HEK293 (cell line): Measurements from ENCODE around the gene COPB1.
A peak's percentile ranks its signal among the peaks of the same experiment; 100 is the strongest.

ENCODE experiments used
- EGR2 ChIP-seq: fragments of 450-650 bp; formaldehyde crosslinking; IDR thresholded peaks from 2 replicates; pipeline ENCODE4 v1.5.1; 2016; ENCODE audit warnings: low read depth, missing biosample characterization, missing genetic modification characterization
- GFI1B ChIP-seq: fragments of 450-650 bp; formaldehyde crosslinking; IDR thresholded peaks from 2 replicates; pipeline ENCODE4 v1.5.1; 2016; ENCODE audit warnings: missing biosample characterization, missing genetic modification characterization
- IKZF3 ChIP-seq: fragments of 450-650 bp; IDR thresholded peaks from 2 replicates; pipeline ENCODE4 v1.5.0; 2018; ENCODE audit warnings: missing biosample characterization, mild to moderate bottlenecking, missing genetic modification characterization, moderate library complexity
- INSM2 ChIP-seq: fragments of 450-650 bp; formaldehyde crosslinking; IDR thresholded peaks from 2 replicates; pipeline ENCODE4 v1.5.1; 2016; ENCODE audit warnings: missing biosample characterization, missing genetic modification characterization
- KLF8 ChIP-seq: fragments of 450-650 bp; formaldehyde crosslinking; IDR thresholded peaks from 2 replicates; pipeline ENCODE4 v1.5.1; 2016; ENCODE audit warnings: missing biosample characterization, missing genetic modification characterization
- MEIS1 ChIP-seq: sonication (generic); formaldehyde crosslinking; IDR thresholded peaks from 2 replicates; pipeline ENCODE4 v1.8.1; 2022; ENCODE audit warnings: missing genetic modification reagents, mild to moderate bottlenecking, borderline replicate concordance
- MYNN ChIP-seq: fragments of 450-650 bp; formaldehyde crosslinking; IDR thresholded peaks from 2 replicates; pipeline ENCODE4 v1.5.1; 2016; ENCODE audit warnings: missing biosample characterization, missing genetic modification characterization, borderline replicate concordance
- RBAK ChIP-seq: fragments of 450-650 bp; formaldehyde crosslinking; IDR thresholded peaks from 2 replicates; pipeline ENCODE4 v1.5.1; 2016; ENCODE audit warnings: missing biosample characterization, missing genetic modification characterization
- SCRT1 ChIP-seq: fragments of 450-650 bp; formaldehyde crosslinking; IDR thresholded peaks from 2 replicates; pipeline ENCODE4 v1.5.1; 2016; ENCODE audit warnings: missing biosample characterization, missing genetic modification characterization, borderline replicate concordance
- SP2 ChIP-seq: fragments of 450-650 bp; formaldehyde crosslinking; IDR thresholded peaks from 2 replicates; pipeline ENCODE4 v1.5.1; 2016; ENCODE audit warnings: missing biosample characterization, missing genetic modification characterization
- SP3 ChIP-seq: fragments of 450-650 bp; formaldehyde crosslinking; IDR thresholded peaks from 2 replicates; pipeline ENCODE4 v1.5.1; 2016; ENCODE audit warnings: missing biosample characterization, missing genetic modification characterization
- ZBTB20 ChIP-seq: fragments of 450-650 bp; formaldehyde crosslinking; IDR thresholded peaks from 2 replicates; pipeline ENCODE4 v1.5.1; 2016; ENCODE audit warnings: missing biosample characterization, missing genetic modification characterization
- ZBTB6 ChIP-seq: fragments of 450-650 bp; formaldehyde crosslinking; IDR thresholded peaks from 2 replicates; pipeline ENCODE4 v1.5.1; 2017; ENCODE audit warnings: missing biosample characterization, missing genetic modification characterization
- ZNF169 ChIP-seq: fragments of 450-650 bp; formaldehyde crosslinking; IDR thresholded peaks from 2 replicates; pipeline ENCODE4 v1.5.1; 2016; ENCODE audit warnings: missing biosample characterization, missing genetic modification characterization
- ZNF175 ChIP-seq: fragments of 450-650 bp; formaldehyde crosslinking; IDR thresholded peaks from 2 replicates; pipeline ENCODE4 v1.5.1; 2016; ENCODE audit warnings: missing biosample characterization, missing genetic modification characterization
- ZNF248 ChIP-seq: fragments of 450-650 bp; formaldehyde crosslinking; IDR thresholded peaks from 2 replicates; pipeline ENCODE4 v1.5.1; 2017; ENCODE audit warnings: missing biosample characterization, missing genetic modification characterization
- ZNF366 ChIP-seq: fragments of 450-650 bp; formaldehyde crosslinking; conservative IDR thresholded peaks from 2 replicates; pipeline ENCODE4 v1.5.1; 2016; ENCODE audit warnings: missing biosample characterization, missing genetic modification characterization
- ZNF426 ChIP-seq: fragments of 450-650 bp; formaldehyde crosslinking; IDR thresholded peaks from 2 replicates; pipeline ENCODE4 v1.5.1; 2017; ENCODE audit warnings: missing biosample characterization, missing genetic modification characterization, mild to moderate bottlenecking, inconsistent platforms, moderate library complexity
- ZNF555 ChIP-seq: fragments of 450-650 bp; formaldehyde crosslinking; conservative IDR thresholded peaks from 2 replicates; pipeline ENCODE4 v1.5.1; 2017; ENCODE audit warnings: missing biosample characterization, mild to moderate bottlenecking, missing genetic modification characterization, inconsistent platforms
- ZNF558 ChIP-seq: fragments of 450-650 bp; formaldehyde crosslinking; IDR thresholded peaks from 2 replicates; pipeline ENCODE4 v1.5.1; 2016; ENCODE audit warnings: missing biosample characterization, missing genetic modification characterization
- ZNF670 ChIP-seq: fragments of 450-650 bp; formaldehyde crosslinking; IDR thresholded peaks from 2 replicates; pipeline ENCODE4 v1.5.1; 2016; ENCODE audit warnings: missing biosample characterization, missing genetic modification characterization, low read depth
- ZNF701 ChIP-seq: fragments of 450-650 bp; formaldehyde crosslinking; IDR thresholded peaks from 2 replicates; pipeline ENCODE4 v1.5.1; 2016; ENCODE audit warnings: missing biosample characterization, missing genetic modification characterization
- ZNF707 ChIP-seq: fragments of 450-650 bp; formaldehyde crosslinking; IDR thresholded peaks from 2 replicates; pipeline ENCODE4 v1.5.1; 2016; ENCODE audit warnings: missing biosample characterization, missing genetic modification characterization
- ZNF76 ChIP-seq: fragments of 450-650 bp; formaldehyde crosslinking; IDR thresholded peaks from 2 replicates; pipeline ENCODE4; 2016; ENCODE audit warnings: low read depth, missing biosample characterization, missing genetic modification characterization, borderline replicate concordance
- ZNF843 ChIP-seq: fragments of 450-650 bp; formaldehyde crosslinking; IDR thresholded peaks from 2 replicates; pipeline ENCODE4 v1.5.1; 2016; ENCODE audit warnings: missing biosample characterization, missing genetic modification characterization
- ZSCAN18 ChIP-seq: fragments of 450-650 bp; formaldehyde crosslinking; IDR thresholded peaks from 2 replicates; pipeline ENCODE4 v1.5.1; 2016; ENCODE audit warnings: missing biosample characterization, missing genetic modification characterization
- ZXDB ChIP-seq: fragments of 450-650 bp; formaldehyde crosslinking; IDR thresholded peaks from 2 replicates; pipeline ENCODE4 v1.5.1; 2016; ENCODE audit warnings: missing biosample characterization, missing genetic modification characterization
- TF ChIP-seq, protein P1 (sequence below): fragments of 450-650 bp; formaldehyde crosslinking; IDR thresholded peaks from 2 replicates; pipeline ENCODE4 v1.5.1; 2016; ENCODE audit warnings: missing biosample characterization, missing genetic modification characterization
- TF ChIP-seq, protein P2 (sequence below): fragments of 450-650 bp; formaldehyde crosslinking; IDR thresholded peaks from 2 replicates; pipeline ENCODE4 v1.5.1; 2016; ENCODE audit warnings: missing biosample characterization, missing genetic modification characterization
- TF ChIP-seq, protein P3 (sequence below): fragments of 450-650 bp; formaldehyde crosslinking; IDR thresholded peaks from 2 replicates; pipeline ENCODE4 v1.5.1; 2016; ENCODE audit warnings: missing biosample characterization, missing genetic modification characterization
- TF ChIP-seq, protein P4 (sequence below): fragments of 450-650 bp; formaldehyde crosslinking; IDR thresholded peaks from 2 replicates; pipeline ENCODE4 v1.5.1; 2016; ENCODE audit warnings: missing biosample characterization, missing genetic modification characterization

The COPB1 gene

GRCh38 chr11:14519917-14520746, 20.5 kb upstream of the COPB1 start, which contains the start of gene PSMA1 (continued):
- TF ChIP-seq INSM2 (tag by site-specific recombination): no peak
- TF ChIP-seq ZNF426: no peak
- no peak for TF ChIP-seq ZSCAN18
- peak; percentile 82 for TF ChIP-seq IKZF3 (tag by site-specific recombination)
- TF ChIP-seq MEIS1: no peak
- TF ChIP-seq KLF8 (tag by site-specific recombination): peak; percentile 65
- no peak for TF ChIP-seq ZNF175 (tag by site-specific recombination)
- TF ChIP-seq GFI1B: no peak
- no peak for TF ChIP-seq ZNF555 (tag by site-specific recombination)
- TF ChIP-seq, protein P1, sequence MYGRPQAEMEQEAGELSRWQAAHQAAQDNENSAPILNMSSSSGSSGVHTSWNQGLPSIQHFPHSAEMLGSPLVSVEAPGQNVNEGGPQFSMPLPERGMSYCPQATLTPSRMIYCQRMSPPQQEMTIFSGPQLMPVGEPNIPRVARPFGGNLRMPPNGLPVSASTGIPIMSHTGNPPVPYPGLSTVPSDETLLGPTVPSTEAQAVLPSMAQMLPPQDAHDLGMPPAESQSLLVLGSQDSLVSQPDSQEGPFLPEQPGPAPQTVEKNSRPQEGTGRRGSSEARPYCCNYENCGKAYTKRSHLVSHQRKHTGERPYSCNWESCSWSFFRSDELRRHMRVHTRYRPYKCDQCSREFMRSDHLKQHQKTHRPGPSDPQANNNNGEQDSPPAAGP: no peak; the same call in 1 of the 2 replicates
- TF ChIP-seq ZNF701 (tag by site-specific recombination): no peak
- no peak for TF ChIP-seq MYNN (tag by site-specific recombination)
- no peak for TF ChIP-seq ZNF169
- TF ChIP-seq ZNF558 (tag by site-specific recombination): no peak
- TF ChIP-seq, protein P2, sequence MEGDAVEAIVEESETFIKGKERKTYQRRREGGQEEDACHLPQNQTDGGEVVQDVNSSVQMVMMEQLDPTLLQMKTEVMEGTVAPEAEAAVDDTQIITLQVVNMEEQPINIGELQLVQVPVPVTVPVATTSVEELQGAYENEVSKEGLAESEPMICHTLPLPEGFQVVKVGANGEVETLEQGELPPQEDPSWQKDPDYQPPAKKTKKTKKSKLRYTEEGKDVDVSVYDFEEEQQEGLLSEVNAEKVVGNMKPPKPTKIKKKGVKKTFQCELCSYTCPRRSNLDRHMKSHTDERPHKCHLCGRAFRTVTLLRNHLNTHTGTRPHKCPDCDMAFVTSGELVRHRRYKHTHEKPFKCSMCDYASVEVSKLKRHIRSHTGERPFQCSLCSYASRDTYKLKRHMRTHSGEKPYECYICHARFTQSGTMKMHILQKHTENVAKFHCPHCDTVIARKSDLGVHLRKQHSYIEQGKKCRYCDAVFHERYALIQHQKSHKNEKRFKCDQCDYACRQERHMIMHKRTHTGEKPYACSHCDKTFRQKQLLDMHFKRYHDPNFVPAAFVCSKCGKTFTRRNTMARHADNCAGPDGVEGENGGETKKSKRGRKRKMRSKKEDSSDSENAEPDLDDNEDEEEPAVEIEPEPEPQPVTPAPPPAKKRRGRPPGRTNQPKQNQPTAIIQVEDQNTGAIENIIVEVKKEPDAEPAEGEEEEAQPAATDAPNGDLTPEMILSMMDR (tag by site-specific recombination): no peak
- TF ChIP-seq SP2: peak; percentile 33; the same call in 1 of the 2 replicates
- no peak for TF ChIP-seq ZNF248 (tag by site-specific recombination)
- no peak for TF ChIP-seq ZBTB20 (tag by site-specific recombination)
- TF ChIP-seq ZNF366: no peak
- no peak for TF ChIP-seq ZNF670 (tag by site-specific recombination)
- TF ChIP-seq ZNF76 (tag by site-specific recombination): no peak
- no peak for TF ChIP-seq ZNF707
- TF ChIP-seq, protein P3, sequence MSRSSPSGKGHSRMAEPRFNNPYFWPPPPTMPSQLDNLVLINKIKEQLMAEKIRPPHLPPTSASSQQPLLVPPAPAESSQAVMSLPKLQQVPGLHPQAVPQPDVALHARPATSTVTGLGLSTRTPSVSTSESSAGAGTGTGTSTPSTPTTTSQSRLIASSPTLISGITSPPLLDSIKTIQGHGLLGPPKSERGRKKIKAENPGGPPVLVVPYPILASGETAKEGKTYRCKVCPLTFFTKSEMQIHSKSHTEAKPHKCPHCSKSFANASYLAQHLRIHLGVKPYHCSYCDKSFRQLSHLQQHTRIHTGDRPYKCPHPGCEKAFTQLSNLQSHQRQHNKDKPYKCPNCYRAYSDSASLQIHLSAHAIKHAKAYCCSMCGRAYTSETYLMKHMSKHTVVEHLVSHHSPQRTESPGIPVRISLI (tag by site-specific recombination): no peak
- TF ChIP-seq, protein P4, sequence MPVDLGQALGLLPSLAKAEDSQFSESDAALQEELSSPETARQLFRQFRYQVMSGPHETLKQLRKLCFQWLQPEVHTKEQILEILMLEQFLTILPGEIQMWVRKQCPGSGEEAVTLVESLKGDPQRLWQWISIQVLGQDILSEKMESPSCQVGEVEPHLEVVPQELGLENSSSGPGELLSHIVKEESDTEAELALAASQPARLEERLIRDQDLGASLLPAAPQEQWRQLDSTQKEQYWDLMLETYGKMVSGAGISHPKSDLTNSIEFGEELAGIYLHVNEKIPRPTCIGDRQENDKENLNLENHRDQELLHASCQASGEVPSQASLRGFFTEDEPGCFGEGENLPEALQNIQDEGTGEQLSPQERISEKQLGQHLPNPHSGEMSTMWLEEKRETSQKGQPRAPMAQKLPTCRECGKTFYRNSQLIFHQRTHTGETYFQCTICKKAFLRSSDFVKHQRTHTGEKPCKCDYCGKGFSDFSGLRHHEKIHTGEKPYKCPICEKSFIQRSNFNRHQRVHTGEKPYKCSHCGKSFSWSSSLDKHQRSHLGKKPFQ (tag by site-specific recombination): no peak
- TF ChIP-seq SP3 (tag by site-specific recombination): peak; percentile 56
- no peak for TF ChIP-seq ZBTB6 (tag by site-specific recombination)
- 0 out of 2 replicates have a peak, but pooled peaks have one; percentile 33 for TF ChIP-seq ZNF843 (tag by site-specific recombination)
- TF ChIP-seq RBAK: no peak
- TF ChIP-seq EGR2: no peak
- TF ChIP-seq SCRT1: no peak
- peak; percentile 73 for TF ChIP-seq ZXDB (tag by site-specific recombination)
